ENCODE measurements around the gene RBCK1. TPM values are rescaled to one million over a fixed set of nuclear protein-coding genes. Genes with fewer than 3 reads are reported as not detected.

The RBCK1 gene
- total and polyA plus RNA-seq, 9 of the 15 experiments (the other 6 are each of a cell fraction or from before 2014, with no cell fraction given): 5.9 to 59.3 (median 26.5) TPM

GRCh38 chr20:370977-371754, 36.9 kb upstream of the RBCK1 start (continued):
- TF ChIP-seq PRDM10 (IDR thresholded peaks at IDR 0.05; ENCODE audit: partially characterized antibody) (no peak), POLR2H (tag; IDR thresholded peaks at IDR 0.05; ENCODE audit: low read depth) (no peak; the same call in 1 of the 2 replicates), FOXJ3 (CRISPR knock-in tag; IDR thresholded peaks at IDR 0.05) (no peak), ARHGAP35 (IDR thresholded peaks at IDR 0.05; ENCODE audit: partially characterized antibody) (no peak), CREB3 (tag; conservative IDR thresholded peaks at IDR 0.05; ENCODE audit: low read depth) (peak; percentile 42; the same call in 1 of the 2 replicates), ZNF311 (CRISPR knock-in tag; IDR thresholded peaks at IDR 0.05) (peak; percentile 65; the same call in 1 of the 2 replicates), GTF2E2 (tag; IDR thresholded peaks at IDR 0.05) (peak; percentile 51; the same call in 1 of the 2 replicates), FOSL1 (tag; conservative IDR thresholded peaks at IDR 0.05) (no peak), ZNF511 (CRISPR knock-in tag; IDR thresholded peaks at IDR 0.05) (no peak), CXXC5 (CRISPR knock-in tag; IDR thresholded peaks at IDR 0.05) (peak; percentile 32), SAP30 (IDR thresholded peaks at IDR 0.05; ENCODE audit: borderline replicate concordance, insufficient read depth, low read depth, low read length, poor library complexity, severe bottlenecking) (no peak), STAG1 (CRISPR knock-in tag; IDR thresholded peaks at IDR 0.05; ENCODE audit: borderline replicate concordance) (no peak), SNIP1 (IDR thresholded peaks at IDR 0.05; ENCODE audit: low read depth) (no peak), ZNF695 (CRISPR knock-in tag; IDR thresholded peaks at IDR 0.05) (no peak), ZNF609 (CRISPR knock-in tag; IDR thresholded peaks at IDR 0.05; ENCODE audit: borderline replicate concordance) (no peak), PTRF (tag; IDR thresholded peaks at IDR 0.05) (peak; percentile 55; the same call in 1 of the 2 replicates), MTA1 (IDR thresholded peaks at IDR 0.05; ENCODE audit: borderline replicate concordance) (no peak)
